Neural cell (in vitro differentiated cells): ENCODE data around the gene FGGY. TPM values are rescaled to one million over a fixed set of nuclear protein-coding genes. Genes with fewer than 3 reads are reported as not detected.

Experiments
- H2AFZ ChIP-seq: fragments of 200-600, 300-800 bp; sonication (generic), shearing (Covaris generic); 2 replicates; pipeline ENCODE4 v1.6.0; 2014; ENCODE audit warnings: low read depth, mild to moderate bottlenecking, antibody characterized with exemption, low read length, moderate library complexity
- H3F3A ChIP-seq: fragments of 200-600 bp; shearing (Covaris generic); 2 replicates; pipeline ENCODE4 v1.6.1; 2016; ENCODE audit warnings: mild to moderate bottlenecking, moderate library complexity, mixed read lengths, antibody characterized with exemption, low read length; ENCODE audit not compliant: insufficient read depth, poor library complexity, severe bottlenecking
- H3K27ac ChIP-seq: fragments of 200-600, 300-800 bp; sonication (generic), shearing (Covaris generic); 2 replicates; pipeline ENCODE4 v1.5.1; 2014; ENCODE audit warnings: mild to moderate bottlenecking, low read length, moderate library complexity
- H3K27me3 ChIP-seq: fragments of 300-800, 200-600 bp; sonication (generic), shearing (Covaris generic); 2 replicates; pipeline ENCODE4 v1.6.0; 2014; ENCODE audit warnings: mild to moderate bottlenecking, low read depth, low read length, moderate library complexity; ENCODE audit not compliant: insufficient read depth
- H3K36me3 ChIP-seq: fragments of 300-800, 200-600 bp; sonication (generic), shearing (Covaris generic); 2 replicates; pipeline ENCODE4 v1.5.1; 2014; ENCODE audit warnings: mild to moderate bottlenecking, antibody characterized with exemption, low read length, moderate library complexity; ENCODE audit not compliant: insufficient read depth
- H3K4me2 ChIP-seq: fragments of 300-800, 200-600 bp; sonication (generic), shearing (Covaris generic); 2 replicates; pipeline ENCODE4 v1.6.0; 2014; ENCODE audit warnings: mild to moderate bottlenecking, low read length
- H3K4me3 ChIP-seq: fragments of 300-800, 200-600 bp; sonication (generic), shearing (Covaris generic); 2 replicates; pipeline ENCODE4 v1.5.1; 2014; ENCODE audit warnings: mild to moderate bottlenecking, low read length, moderate library complexity
- H3K79me2 ChIP-seq: fragments of 200-600 bp; shearing (Covaris generic); replicated peaks from 2 replicates; pipeline ENCODE4 v1.6.0; 2014; ENCODE audit warnings: mild to moderate bottlenecking, low read length, moderate library complexity; ENCODE audit not compliant: insufficient read depth
- H3K9ac ChIP-seq: fragments of 300-800, 200-600 bp; sonication (generic), shearing (Covaris generic); 2 replicates; pipeline ENCODE4 v1.6.1; 2016; ENCODE audit warnings: mild to moderate bottlenecking, low read length, mixed read lengths
- H3K9me2 ChIP-seq: fragments of 200-600 bp; shearing (Covaris generic); 2 replicates; pipeline ENCODE4 v1.6.1; 2016; ENCODE audit warnings: mild to moderate bottlenecking, low read length, mixed read lengths; ENCODE audit not compliant: insufficient read depth
- H3K9me3 ChIP-seq: fragments of 200-600, 300-800 bp; sonication (generic), shearing (Covaris generic); 2 replicates; pipeline ENCODE4 v1.6.1; 2016; ENCODE audit warnings: mild to moderate bottlenecking, mixed run types, low read length, moderate library complexity, mixed read lengths
- H4K20me1 ChIP-seq: fragments of 200-600 bp; shearing (Covaris generic); 2 replicates; pipeline ENCODE4 v1.6.1; 2016; ENCODE audit warnings: mild to moderate bottlenecking, mixed run types; ENCODE audit not compliant: insufficient read depth
- CTCF ChIP-seq: fragments of 450-650 bp; IDR thresholded peaks from 2 replicates; pipeline ENCODE4 v1.5.1; 2014; ENCODE audit warnings: antibody characterized with exemption, mild to moderate bottlenecking, moderate library complexity; ENCODE audit not compliant: poor library complexity, severe bottlenecking
- EP300 ChIP-seq: fragments of 450-650 bp; conservative IDR thresholded peaks from 2 replicates; pipeline ENCODE4 v1.6.1; 2014; ENCODE audit warnings: antibody characterized with exemption, mild to moderate bottlenecking, moderate library complexity; ENCODE audit not compliant: poor library complexity, severe bottlenecking
- EZH2 ChIP-seq: fragments of 200-600, 300-800 bp; shearing (Covaris generic), sonication (generic); IDR thresholded peaks from 2 replicates; pipeline ENCODE4 v1.6.1; 2014; ENCODE audit warnings: antibody characterized with exemption, low read length, borderline replicate concordance, mild to moderate bottlenecking; ENCODE audit not compliant: insufficient read depth, poor library complexity, severe bottlenecking
- MXI1 ChIP-seq: fragments of 450-650 bp; conservative IDR thresholded peaks from 2 replicates; pipeline ENCODE4 v1.6.1; 2014; ENCODE audit warnings: antibody characterized with exemption, mild to moderate bottlenecking; ENCODE audit not compliant: poor library complexity, severe bottlenecking
- POLR2AphosphoS5 ChIP-seq: IDR thresholded peaks from 2 replicates; pipeline ENCODE4 v1.6.1; 2012
- RAD21 ChIP-seq: fragments of 450-650 bp; conservative IDR thresholded peaks from 2 replicates; pipeline ENCODE4 v1.6.1; 2014; ENCODE audit warnings: antibody characterized with exemption, mild to moderate bottlenecking, moderate library complexity
- SMC3 ChIP-seq: fragments of 450-650 bp; conservative IDR thresholded peaks from 2 replicates; pipeline ENCODE4 v1.6.1; 2014; ENCODE audit warnings: antibody characterized with exemption, mild to moderate bottlenecking, moderate library complexity; ENCODE audit not compliant: poor library complexity
- TAF1 ChIP-seq: IDR thresholded peaks from 2 replicates; pipeline ENCODE4 v1.6.1; 2012; ENCODE audit warnings: low read depth
- polyA plus RNA-seq: library from polyadenylated mRNA; depleted of rRNA; stranded (reverse); fragments of >200 nt; gene quantifications from 2 replicates; pipeline ENCODE4 v1.2.3, GENCODE V29; 2014
- TF ChIP-seq, protein P1 (sequence below): IDR thresholded peaks from 2 replicates; pipeline ENCODE4 v1.6.1; 2012; ENCODE audit warnings: borderline replicate concordance

The FGGY gene
- polyA plus RNA-seq, 1 donor from 2014 or later: 7.4 TPM

DNA sequence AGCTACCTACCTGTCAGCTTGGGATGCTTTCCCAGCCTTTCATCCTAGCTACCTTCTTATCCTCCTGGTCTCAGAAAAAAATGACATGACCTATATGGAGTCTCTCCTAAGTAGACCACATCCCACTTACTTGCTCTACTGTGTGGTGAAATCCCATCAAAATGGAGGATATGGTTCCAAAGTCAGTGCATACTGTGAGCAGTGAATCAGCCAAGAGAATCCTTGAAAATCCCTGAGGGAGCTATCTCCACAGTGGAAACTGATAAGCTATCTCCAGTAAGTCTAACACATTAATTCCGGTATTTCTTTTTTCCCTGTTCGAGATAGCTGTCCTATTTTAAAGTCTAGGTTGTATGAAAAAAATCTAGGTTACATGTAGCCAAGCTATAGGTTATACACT lies 189.7 kb downstream of the FGGY start:
- no peaks in the 10 kb centered on the region for H3F3A ChIP-seq
- TF ChIP-seq CTCF (no peak), SMC3 (no peak), POLR2AphosphoS5 (no peak), TAF1 (no peak), RAD21 (no peak), EZH2 (no peak), MXI1 (no peak), EP300 (no peak)
- TF ChIP-seq, protein P1, sequence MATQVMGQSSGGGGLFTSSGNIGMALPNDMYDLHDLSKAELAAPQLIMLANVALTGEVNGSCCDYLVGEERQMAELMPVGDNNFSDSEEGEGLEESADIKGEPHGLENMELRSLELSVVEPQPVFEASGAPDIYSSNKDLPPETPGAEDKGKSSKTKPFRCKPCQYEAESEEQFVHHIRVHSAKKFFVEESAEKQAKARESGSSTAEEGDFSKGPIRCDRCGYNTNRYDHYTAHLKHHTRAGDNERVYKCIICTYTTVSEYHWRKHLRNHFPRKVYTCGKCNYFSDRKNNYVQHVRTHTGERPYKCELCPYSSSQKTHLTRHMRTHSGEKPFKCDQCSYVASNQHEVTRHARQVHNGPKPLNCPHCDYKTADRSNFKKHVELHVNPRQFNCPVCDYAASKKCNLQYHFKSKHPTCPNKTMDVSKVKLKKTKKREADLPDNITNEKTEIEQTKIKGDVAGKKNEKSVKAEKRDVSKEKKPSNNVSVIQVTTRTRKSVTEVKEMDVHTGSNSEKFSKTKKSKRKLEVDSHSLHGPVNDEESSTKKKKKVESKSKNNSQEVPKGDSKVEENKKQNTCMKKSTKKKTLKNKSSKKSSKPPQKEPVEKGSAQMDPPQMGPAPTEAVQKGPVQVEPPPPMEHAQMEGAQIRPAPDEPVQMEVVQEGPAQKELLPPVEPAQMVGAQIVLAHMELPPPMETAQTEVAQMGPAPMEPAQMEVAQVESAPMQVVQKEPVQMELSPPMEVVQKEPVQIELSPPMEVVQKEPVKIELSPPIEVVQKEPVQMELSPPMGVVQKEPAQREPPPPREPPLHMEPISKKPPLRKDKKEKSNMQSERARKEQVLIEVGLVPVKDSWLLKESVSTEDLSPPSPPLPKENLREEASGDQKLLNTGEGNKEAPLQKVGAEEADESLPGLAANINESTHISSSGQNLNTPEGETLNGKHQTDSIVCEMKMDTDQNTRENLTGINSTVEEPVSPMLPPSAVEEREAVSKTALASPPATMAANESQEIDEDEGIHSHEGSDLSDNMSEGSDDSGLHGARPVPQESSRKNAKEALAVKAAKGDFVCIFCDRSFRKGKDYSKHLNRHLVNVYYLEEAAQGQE: no peak
- H2AFZ ChIP-seq: no peak overlapping the region
- no peaks in the 10 kb centered on the region for H3K27me3 ChIP-seq
- no peaks in the 10 kb centered on the region for H3K36me3 ChIP-seq
- no peaks in the 10 kb centered on the region for H4K20me1 ChIP-seq
- no peaks in the 10 kb centered on the region for H3K9me2 ChIP-seq
- H3K9me3 ChIP-seq: no peaks in the 10 kb centered on the region
- H3K4me2 ChIP-seq: no peak overlapping the region
- H3K27ac ChIP-seq: no peak overlapping the region
- H3K79me2 ChIP-seq: no peaks in the 10 kb centered on the region
- H3K9ac ChIP-seq: no peak overlapping the region
- H3K4me3 ChIP-seq: no peak overlapping the region

GRCh38 chr1:59487335-59488031 lies 190.6 kb downstream of the FGGY start:
- TF ChIP-seq POLR2AphosphoS5: no peak
- TF ChIP-seq EZH2: no peak
- no peak for TF ChIP-seq SMC3
- TF ChIP-seq RAD21: no peak
- no peaks in the 10 kb centered on the region for H3K9me3 ChIP-seq
- no peaks in the 10 kb centered on the region for H3F3A ChIP-seq
- H3K79me2 ChIP-seq: no peaks in the 10 kb centered on the region
- no peak overlapping the region for H3K4me3 ChIP-seq
- no peak overlapping the region for H3K4me2 ChIP-seq
- H3K9ac ChIP-seq: no peak overlapping the region
- no peak overlapping the region for H3K27ac ChIP-seq
- H3K27me3 ChIP-seq: no peaks in the 10 kb centered on the region
- H4K20me1 ChIP-seq: no peaks in the 10 kb centered on the region
- no peaks in the 10 kb centered on the region for H3K9me2 ChIP-seq
- H2AFZ ChIP-seq: no peak overlapping the region
- H3K36me3 ChIP-seq: no peaks in the 10 kb centered on the region
